Hematopoietic multipotent progenitor cell treated with erythropoietin and hydrocortisone succinate and interleukin-3 and kit ligand, for 17 days (in vitro differentiated cells): ENCODE data around the gene NGF.
"Not testable (repeated sequence)": the region's sequence is repeated elsewhere in the genome, so short reads cannot be mapped to it uniquely, and the experiment has no call there.

Source experiments
- DNase-seq: peaks from one replicate; pipeline ENCODE4 v3.0.0-alpha.2; 2015; ENCODE audit warnings: low spot score

Gene NGF

DNA sequence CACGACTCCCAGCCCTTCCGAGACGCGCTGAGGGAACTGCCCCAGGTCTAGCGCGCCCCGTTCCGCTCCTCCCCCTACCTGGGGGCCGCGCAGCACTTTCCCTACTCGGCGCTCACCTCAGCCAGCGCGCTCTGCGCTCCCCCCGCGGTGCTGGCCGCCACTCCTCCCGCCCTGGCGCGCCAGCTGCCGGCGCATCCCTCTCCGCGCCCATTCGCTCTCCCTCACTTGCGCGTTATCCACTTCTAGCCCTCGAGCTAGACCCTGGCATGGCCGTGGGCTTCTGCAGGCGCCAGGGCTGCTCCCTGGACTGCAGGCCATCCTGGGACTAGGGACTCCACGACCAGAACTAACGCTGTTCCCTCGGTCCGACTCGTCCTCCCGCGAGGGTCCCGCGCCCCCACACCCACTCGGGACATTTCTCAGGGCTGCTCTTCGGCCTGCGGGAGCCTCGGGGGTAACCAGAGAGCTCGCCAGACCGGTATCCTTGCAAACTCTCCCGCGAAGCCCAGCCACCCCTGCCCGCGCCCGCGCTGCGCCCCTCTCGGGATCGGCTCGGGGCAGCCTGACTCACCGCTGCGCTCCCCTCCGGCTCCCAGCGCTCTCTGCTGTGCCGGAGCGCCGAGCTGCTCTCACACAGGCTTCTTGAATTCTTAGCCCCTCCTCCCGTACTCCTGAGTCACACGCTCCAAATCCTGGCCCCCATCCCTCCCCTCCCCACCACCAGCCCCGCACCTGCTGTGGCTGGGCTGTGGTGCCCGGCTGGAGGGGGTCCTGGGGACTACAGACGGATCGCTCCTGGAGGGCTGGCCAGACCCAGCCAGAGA lies at the start of gene NGF:
NGF (minus strand) TSS at position 617 of the 824 bp plus-strand sequence. CDS start 51,454 bp downstream, outside the sequence.
- DNase-seq: no peak

DNA sequence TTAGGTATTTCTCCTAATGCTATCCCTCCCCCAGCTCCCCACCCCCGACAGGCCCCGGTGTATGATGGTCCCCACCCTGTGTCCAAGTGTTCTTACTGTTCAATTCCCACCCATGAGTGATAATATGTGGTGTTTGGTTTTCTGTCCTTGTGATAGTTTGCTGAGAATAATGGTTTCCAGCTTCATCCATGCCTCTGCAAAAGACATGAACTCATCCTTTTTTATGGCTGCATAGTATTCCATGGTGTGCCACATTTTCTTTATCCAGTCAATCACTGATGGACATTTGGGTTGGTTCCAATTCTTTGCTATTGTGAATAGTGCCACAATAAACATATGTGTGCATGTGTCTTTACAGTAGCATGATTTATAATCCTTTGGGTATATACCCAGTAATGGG lies 45.4 kb upstream of the NGF start:
- not testable (repeated sequence) for DNase-seq

DNA sequence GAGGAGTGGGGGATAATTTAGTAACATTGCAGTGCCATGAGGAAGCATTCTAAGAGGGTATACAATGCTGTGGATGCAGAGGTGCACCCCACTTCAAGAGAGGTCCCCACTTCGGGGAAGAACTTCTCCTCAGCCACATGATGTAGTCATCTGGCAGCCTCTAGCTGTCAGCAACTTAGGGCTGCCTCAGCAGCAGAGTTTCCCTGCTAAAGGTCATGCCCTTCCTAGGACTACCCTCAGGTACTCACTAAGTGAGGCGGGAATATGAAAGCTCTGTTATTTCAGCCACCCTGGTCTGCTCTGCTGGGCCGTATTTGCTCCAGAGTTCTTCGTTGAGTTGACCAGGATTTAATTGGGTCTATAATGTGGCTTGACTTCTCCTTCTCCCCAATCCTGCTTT lies 41.9 kb upstream of the NGF start:
- no peak for DNase-seq

DNA sequence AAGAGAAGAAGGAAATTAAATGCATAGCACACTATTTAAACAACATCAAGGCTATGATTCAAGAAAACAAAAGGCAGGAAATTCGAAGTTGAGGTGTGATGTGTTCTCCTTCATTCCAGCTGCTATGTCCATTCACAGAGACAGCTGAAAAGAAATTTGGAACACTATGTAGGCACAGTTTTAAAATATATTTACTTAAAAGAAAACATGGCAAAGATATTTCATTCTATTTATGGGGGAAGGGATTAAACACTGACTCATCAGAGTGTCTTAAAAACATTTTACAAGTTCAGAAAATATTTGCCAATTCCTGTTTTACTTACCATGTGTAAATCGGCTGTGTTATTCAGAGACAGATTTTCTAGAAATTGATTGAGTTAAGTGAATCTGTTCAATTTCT lies 39.4 kb upstream of the NGF start:
- no peak for DNase-seq

DNA sequence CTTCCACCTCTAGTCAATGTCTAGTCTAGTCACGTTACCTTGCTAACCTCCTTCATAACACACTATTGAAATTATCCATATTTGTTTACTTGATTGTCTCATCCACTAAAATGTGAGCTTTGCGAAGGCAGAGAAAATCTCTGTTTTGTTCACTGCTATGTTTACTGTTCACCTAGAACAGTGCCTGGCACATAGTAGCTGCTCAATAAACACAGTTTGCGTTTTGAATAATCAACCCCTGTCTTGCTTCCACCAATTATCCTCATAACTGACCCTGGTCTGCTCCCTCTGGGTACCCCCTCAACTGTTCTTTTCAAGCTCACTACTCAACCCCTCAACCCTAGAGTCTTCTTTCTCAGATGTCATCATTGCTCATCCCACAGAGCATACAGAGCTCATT lies 36.5 kb upstream of the NGF start:
- no peak for DNase-seq

DNA sequence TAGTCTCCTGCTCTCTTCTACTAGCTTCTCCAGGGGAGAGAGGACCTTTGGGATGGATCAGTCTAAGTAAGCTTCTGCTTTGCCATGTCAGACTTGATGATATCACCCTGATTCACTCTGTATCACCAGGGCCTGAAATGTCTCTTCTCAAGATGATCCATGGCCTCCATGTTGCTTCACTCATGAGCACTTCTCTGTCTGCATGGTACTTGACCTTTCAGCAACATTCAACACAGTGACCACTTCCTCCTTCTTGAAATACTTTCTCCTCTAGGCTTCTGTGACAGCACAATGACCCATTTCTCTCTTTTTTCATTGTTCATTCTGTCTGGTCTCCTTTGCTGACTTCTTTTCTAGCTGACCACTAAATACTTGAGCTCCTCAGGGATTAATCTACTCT lies 35.3 kb upstream of the NGF start:
- DNase-seq: no peak

DNA sequence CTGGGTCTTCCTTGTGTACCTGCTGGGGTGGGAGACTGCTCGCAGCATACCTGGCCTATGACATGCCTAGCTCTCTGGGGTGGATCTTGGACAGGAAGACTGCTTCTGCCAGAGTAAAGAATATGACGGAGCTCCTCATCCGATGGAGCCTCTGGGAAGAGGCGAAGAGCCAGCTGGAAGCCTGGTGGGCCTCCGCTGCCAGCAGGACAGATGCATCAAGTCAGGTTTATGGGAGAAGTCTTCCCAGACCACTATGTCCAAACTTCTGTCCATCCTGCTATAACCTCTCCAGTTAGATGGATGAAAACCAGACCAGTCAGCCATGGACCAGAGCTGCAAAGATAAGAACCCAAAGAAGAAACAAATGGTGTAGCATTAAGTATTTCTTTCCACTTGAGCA lies 27.7 kb upstream of the NGF start:
- DNase-seq: no peak

DNA sequence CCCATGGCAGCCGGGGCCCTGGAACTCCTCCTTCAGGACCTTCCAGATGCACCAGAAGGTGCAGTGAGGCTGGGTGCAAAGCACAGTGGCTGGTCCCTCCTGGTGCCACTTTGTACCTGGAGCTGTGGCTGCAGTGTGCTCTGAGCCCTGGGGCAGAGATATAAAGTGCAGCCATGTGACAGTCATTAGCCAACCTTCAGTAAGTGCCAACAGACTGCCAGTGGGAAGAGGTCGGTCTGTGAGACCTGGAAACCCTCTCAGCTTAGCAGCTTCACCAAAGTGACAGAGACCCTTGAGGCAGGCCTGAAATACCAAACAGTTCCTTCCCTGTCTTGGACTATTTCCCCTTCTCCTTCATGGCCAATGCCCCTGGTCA lies 26.7 kb upstream of the NGF start:
- no peak for DNase-seq

DNA sequence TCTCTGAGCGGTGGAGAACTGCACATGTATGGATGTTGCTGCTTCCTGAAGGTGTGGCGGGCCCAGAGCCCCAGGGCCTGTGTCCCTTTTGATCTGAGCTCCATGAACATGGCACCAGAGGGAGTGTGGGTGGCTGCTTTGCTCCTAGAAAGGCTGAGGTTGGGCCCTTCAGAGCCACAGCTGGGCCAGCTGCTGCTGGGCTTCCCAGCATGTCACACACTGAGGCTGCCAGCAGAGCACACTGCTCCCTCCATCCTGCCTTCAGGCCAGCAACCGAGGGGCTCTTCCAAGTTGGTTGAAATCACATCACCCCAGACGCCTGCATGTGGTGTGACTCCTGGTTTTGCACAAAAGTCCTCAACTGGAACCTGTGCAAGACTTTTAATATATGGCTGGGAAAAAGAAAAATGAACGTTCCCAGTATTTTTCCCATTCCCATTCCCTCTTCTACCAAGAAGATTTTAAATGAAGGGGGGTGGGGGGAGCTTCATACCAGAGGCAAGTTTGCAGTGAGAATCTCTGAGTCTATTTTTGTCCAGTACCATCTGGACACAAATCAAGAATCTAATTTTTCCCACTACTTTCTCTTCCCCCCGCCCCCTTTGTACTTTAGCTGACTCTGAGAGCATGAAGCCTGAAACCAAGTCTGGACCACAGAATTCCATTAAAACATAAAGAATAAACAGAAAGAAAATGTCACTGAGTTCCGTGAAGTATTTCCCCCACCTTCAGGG lies 26.2 kb upstream of the NGF start:
- no peak for DNase-seq

DNA sequence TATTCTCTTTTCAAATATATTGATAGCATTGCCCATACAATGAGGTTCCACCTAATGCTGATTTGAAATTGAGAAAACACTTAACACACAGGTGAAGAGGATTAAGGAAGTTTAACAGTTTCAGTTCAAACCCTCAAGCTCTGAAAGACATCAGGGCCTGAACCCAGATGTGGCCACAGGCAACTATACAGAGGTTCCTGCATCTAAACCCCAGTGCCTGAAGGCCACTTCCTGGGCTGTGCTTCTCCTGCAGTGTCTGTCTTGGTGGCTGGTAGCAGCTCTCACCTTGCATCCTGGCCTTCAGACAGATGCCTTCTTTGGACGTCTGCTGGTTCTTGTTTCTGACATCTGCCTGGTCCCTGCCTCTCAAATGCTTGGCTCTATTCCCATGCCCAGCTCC lies 25.1 kb upstream of the NGF start:
- DNase-seq: no peak

DNA sequence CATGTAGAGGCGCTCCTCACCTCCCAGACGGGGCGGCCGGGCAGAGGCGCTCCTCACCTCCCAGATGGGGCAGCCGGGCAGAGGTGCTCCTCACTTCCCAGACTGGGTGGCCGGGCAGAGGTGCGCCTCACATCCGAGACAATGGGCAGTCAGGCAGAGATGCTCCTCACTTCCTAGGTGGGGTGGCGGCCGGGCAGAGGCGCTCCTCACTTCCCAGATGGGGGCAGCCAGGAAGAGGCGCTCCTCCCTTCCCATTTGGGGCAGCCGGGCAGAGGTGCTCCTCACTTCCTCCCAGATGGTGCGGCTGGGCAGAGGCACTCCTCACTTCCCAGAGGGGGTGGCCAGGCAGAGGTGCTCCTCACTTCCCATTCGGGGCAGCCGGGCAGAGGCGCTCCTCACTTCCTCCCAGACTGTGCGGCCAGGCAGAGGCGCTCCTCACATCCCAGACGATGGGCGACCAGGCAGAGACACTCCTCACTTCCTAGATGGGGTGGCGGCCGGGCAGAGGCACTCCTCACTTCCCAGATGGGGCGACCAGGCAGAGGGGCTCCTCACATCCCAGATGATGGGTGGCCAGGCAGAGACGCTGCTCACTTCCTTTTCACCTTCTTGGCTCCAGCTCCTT lies 22.6 kb upstream of the NGF start:
- not testable (repeated sequence) for DNase-seq

DNA sequence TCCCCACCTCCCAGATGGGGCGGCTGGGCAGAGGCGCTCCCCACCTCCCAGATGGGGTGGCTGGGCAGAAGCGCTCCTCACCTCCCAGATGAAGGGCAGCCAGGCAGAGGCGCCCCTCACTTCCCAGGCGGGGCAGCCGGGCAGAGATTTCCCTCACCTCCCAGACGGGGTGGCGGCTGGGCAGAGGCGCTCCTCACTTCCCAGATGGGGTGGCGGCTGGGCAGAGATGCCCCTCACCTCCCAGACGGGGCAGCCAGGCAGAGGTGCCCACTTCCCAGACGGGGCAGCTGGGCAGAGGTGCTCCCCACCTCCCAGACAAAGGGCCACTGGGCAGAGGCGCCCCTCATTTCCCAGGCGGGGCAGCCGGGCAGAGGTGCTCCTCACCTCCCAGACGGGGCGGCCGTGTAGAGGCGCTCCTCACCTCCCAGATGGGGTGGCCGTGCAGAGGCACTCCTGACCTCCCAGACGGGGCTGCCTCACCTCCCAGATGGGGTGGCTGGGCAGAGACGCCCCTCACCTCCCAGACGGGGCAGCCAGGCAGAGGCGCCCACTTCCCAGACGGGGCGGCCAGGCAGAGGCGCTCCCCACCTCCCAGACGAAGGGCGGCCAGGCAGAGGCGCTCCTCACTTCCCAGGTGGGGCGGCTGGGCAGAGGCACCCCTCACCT lies 21.9 kb upstream of the NGF start:
- not testable (repeated sequence) for DNase-seq

DNA sequence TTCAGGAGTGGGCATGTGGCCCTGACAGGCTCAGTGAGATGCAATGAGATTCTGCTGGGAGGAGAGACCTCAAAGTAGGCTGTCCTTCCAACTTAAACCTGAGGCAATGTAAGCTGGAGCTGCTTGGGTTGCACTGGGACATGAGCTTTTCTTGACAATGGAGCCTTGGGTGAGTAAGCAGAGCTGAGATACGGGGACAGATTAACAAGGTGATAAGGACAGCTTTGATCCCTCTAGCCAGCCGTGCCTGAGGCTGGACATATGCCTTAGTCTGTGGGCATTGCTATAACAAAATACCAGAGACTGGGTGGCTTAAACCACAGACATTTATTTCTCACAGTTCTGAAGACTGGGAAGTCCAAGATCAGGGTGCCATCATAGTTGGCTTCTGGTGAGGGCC lies 18.3 kb upstream of the NGF start:
- DNase-seq: no peak

DNA sequence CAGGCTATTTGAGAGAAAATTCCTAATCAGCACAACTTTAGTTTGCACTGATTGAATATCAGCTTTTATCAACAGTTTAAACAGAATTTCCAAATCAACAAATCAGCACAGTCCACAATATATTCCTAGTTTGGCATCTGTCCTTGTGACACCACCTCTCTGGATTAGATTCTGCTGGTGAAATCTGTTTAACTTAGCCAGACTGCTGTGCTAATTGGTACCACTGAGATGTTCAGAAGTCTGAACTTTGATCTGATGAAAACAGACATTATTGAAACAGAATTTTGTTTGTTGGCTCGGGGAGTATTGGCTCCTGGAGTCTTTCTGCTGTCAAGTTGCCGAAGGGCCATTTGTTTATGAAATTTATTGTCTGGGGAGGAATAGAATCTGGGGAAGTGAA lies 17.0 kb upstream of the NGF start:
- no peak for DNase-seq

DNA sequence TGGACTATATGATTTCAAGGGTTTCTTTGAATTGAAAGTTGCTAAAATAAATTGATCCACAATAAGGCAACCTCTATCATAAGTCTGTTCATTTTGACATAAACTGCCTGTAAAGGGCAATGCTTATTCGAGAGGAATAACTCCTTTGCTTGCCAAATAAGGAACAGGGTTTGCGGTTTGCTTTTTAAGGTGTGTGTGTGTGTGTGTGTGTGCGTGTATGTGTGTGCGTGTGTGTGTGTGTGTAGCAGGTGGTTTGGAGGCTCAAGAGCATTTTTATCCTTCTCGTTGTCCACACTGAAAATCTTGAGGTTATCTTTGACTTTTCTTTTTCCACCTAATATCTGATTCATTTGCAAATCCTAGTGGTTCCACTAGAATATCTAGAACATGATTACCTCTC lies 13.1 kb upstream of the NGF start:
- no peak for DNase-seq

DNA sequence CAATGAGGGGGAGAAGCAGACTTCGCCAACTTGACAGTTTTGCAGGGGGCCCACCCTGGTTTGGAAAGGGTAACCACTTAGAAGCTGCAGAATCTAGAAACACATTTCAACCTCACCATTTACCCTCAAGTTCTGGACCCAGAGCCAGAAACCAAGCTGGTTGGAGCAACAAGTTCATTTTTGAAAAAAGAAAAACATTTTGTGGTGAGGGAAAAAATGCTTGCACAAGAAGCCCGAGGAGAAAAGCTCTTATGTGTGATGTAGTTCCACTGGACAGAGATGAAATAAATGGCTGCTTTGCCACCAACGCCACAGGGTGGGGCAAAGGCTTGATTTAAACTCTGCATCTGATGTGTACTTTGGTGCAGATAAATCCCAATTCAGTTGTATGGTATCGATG lies 10.6 kb upstream of the NGF start:
- DNase-seq: no peak

DNA sequence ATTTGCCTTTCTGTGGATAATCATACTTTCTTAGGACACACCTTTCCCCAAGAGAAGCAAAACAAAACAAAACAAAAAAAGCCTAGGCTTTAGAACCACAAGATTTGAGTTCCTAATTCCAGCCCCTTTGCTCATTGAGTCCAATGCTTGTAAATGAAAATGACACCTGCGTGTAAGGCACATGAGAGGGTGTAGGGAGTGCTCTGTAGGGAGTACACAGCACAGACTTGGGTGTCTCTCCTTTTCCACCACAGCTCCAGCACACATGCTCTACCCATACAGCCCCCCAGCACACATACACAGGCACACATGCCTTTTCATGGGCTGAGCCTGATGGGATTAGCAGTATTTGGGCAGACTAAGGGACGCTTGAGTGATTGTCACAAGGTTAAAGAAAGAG lies 9.2 kb upstream of the NGF start:
- DNase-seq: no peak

DNA sequence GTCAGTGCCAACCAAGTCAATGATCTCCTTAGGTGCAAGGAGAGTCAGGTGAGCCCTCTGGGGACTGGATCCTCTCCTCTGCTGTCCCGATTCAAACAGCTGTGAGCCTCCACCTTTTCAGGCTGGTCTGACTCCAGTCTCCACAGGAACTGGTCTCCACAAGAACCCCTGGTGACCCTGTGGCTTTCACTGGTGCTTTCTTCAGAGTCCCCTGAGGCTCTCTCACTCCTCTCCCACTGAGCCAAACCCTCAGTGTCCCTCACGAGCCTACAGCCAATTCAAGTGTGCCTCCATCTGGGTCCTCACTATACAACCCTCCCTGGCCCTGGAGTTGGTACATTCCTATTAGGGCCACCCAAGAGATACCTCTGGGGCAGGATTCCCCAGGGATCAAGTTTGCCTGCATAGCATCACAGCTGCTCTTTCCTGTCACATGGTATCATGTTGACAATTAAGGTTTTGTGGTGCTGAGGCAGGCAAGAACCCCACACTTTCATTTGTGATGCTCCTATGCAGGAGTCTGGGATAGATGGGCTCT lies 5.2 kb upstream of the NGF start:
- DNase-seq: no peak

DNA sequence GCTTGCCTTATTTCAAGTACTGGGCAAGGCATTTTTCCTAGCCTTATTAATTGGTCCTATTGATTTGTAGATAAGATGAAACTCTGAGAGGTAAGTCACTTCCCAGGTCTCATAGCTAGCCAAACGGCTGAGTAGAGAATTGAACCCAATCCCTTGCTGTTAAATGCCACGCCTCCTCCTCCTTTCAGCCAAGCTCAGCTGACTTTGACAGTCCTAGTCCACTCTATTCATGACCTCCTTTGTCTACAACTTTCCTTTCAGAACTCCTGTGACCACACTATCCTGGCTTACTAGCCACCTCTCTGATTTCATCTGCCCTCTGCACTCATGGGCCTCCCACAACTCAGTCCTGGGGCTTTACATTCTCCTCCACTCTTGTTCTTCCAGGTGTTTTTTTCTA lies 3.9 kb upstream of the NGF start:
- DNase-seq: no peak

DNA sequence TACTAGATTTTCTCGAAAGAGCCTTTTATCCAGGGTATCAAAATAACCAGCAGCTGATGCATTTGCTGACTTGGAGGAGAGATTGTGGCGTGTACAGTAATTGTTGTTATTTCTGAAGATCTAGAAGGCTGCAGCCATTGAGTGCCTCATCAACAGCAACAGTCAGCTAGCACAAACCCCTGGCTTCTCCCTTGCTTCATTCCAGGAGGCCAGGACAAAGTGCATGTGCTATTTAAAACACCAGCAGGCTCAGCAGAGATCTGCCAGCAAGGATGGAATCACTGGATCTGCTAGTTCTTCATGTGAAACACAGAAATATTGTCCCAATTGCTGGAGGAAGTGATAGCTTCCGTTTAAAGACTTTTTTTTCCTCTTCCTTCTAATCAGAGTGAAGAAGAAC lies 2.8 kb upstream of the NGF start:
- no peak for DNase-seq

DNA sequence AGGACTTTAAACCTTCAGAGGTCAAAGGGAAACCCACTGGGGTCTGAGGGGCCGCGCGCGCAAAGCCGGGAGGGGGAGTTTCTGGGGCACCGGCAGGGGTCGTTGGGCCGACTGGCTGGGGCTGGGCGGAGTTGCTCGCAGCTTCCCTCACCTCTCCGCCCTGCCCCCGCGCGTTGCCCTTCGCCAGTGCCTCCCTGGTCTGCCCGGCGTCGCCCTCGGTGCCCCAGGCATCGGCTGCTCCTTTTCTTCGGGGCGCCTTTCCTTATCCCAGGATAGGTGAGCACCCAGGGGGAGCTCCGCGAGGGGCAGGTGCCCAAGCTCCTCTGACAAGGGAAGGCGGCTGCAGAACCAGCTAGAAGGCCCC lies 390 bp upstream of the NGF start:
- no peak for DNase-seq

DNA sequence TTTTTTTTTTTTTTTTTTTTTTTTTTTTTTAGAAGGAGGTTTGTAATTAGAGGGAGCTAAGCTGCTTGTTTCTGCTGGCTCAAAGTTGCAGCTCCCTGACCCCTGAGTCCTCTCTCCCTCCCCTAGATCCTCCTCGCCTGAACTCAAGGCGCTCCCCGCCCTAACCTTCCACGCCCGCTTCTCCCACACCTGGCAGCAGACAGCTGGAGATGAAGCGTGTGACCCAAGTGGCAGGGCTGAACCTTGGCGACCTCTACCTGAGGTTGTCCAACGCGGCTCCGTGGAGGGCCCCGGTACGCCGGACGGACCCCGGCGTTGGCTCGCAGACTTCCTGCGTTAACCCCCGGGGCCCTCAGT lies 795 bp downstream of the NGF start:
- DNase-seq: no peak

DNA sequence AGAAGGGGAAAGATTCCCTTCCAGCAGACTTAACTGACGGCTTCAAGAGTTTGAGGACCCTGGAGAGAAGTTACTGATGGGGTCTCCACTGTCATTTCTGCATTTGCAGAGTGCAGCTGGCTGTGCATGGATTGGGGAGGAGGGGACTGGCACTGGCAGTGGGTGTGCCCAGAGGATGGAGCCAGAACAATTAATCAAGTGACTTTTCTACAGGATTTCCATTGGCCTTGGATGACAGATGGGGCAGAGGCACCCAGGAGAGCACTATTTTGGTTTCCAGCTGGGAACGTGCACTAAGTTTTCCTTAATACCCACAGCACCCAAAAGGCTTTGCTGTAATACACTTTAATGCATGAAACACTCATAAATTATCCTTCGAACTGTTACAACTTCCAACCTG lies 1.3 kb downstream of the NGF start:
- DNase-seq: no peak
